Activated CD4-positive, alpha-beta T cell treated with anti-CD3 and anti-CD28 coated beads, Interleukin-2, amount 10 ng/mL, durations not matched to agents 7 days and 5 days (primary cell): ENCODE results near the gene QRICH1. TPM values are rescaled to one million over a fixed set of nuclear protein-coding genes. Genes with fewer than 3 reads are reported as not detected.

ENCODE experiments used
- CTCF ChIA-PET: fragments of 350-600 bp; sonication (Branson Sonifier 250); formaldehyde crosslinking; loops from one replicate; lab custom pipeline; 2021; ENCODE audit warnings: antibody characterized with exemption; lab: Charles Lee
- POLR2A ChIA-PET: fragments of 350-600 bp; sonication (Branson Sonifier 250); formaldehyde crosslinking; loops from one replicate; lab custom pipeline; 2021; ENCODE audit warnings: antibody characterized with exemption; lab: Charles Lee
- DNase-seq: peaks from one replicate; pipeline ENCODE4 v3.0.0-alpha.2; 2020
- H3K27ac Mint-ChIP-seq: one replicate; pipeline ENCODE4 v1.8.0; 2021; ENCODE audit warnings: mild to moderate bottlenecking, moderate library complexity, mixed read lengths
- H3K27me3 Mint-ChIP-seq: one replicate; pipeline ENCODE4 v1.8.0; 2021; ENCODE audit warnings: mixed read lengths
- H3K36me3 Mint-ChIP-seq: one replicate; pipeline ENCODE4 v1.8.0; 2021; ENCODE audit warnings: low read depth, mixed read lengths
- H3K4me1 Mint-ChIP-seq: one replicate; pipeline ENCODE4 v1.8.0; 2021; ENCODE audit warnings: mixed read lengths
- H3K4me3 Mint-ChIP-seq: one replicate; pipeline ENCODE4 v1.8.0; 2021; ENCODE audit warnings: mild to moderate bottlenecking, moderate library complexity, mixed read lengths
- H3K9me3 Mint-ChIP-seq: one replicate; pipeline ENCODE4 v1.8.0; 2021; ENCODE audit warnings: mixed read lengths
- total RNA-seq, 2 experiments: library from RNA; stranded (reverse); gene quantifications; one replicate each; pipeline ENCODE4 v1.2.3, GENCODE V29; 2021

Gene QRICH1
- total RNA-seq, 2 experiments from 2014 or later = 140 to 164 TPM

DNA sequence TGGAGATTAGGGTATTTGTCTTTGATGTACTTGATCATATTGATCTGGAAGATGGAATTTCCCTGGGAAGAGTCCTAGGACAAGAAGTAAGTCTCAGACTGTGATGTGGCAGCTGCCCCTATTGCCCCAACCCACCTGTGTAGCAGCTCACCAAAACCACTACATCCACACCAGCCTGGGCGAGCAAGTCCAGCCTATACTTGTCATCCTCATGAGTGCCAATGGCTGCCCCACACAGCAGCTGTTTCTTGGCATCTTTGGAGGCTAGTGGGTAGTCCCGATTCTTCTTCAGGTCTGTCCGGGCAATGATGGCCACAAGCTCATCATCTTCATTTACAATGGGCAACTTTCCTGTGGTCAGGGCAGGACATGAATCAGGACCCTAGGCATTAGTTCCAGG lies 67.3 kb downstream of the QRICH1 start:
- ChIA-PET CTCF (interaction anchor here (1.0 to 1.5 kb wide), 3 partner anchors 13 to 24 kb away, joined by 3 to 6 read pairs (median 3); partner anchors contain the start of gene WDR6), POLR2A (no interaction called here)
- H3K27me3 Mint-ChIP-seq = no peaks in the 10 kb centered on the region
- no peak overlapping the region for H3K4me3 Mint-ChIP-seq
- no peak overlapping the region for H3K27ac Mint-ChIP-seq
- H3K9me3 Mint-ChIP-seq = no peaks in the 10 kb centered on the region
- DNase-seq = no peak
- H3K4me1 Mint-ChIP-seq = peaks cover 59% of the 10 kb centered on the region
- H3K36me3 Mint-ChIP-seq = peaks cover 51% of the 10 kb centered on the region

DNA sequence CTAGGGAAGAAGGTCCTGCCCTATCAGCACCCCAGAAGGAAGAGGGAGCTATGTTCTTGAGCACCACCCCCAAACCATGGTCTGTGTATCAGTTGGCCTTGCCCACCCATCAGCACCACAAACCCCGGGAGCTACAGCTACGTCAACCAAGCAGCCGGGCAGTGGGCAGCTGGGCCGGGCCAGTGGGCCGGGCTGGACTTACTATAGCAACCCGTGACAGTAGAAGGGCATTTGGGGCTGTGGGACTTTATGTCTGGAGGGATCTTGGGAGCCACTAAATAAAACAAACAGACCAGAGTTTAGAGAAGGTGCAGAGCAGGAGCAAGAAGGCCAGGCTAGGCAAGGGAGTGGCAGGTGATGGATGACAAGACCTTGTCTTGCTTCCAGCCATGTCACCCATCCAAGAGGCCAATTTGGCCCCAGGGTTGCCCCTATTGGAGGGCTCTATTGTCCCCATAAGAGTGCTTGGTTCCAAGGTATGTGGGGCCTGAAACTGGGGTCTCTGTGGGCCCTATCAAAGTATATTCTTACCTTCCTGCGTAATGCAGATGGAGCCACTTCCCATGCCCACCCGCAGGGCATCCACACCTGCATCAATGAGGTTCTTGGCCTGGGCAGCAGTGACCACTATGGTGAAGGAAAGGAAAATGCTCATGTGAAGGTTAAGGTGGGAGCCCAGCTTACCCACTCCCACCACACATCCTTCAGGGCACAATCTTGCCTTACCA lies 67.9 kb downstream of the QRICH1 start:
- H3K27me3 Mint-ChIP-seq = no peaks in the 10 kb centered on the region
- DNase-seq = no peak
- H3K36me3 Mint-ChIP-seq = peaks cover 47% of the 10 kb centered on the region
- H3K4me3 Mint-ChIP-seq = no peak overlapping the region
- peaks cover 59% of the 10 kb centered on the region for H3K4me1 Mint-ChIP-seq
- no peak overlapping the region for H3K27ac Mint-ChIP-seq
- H3K9me3 Mint-ChIP-seq = no peaks in the 10 kb centered on the region
- ChIA-PET CTCF (interaction anchor here (0.6 to 1.5 kb wide), 3 partner anchors 19 to 173 kb away, joined by 3 to 6 read pairs (median 3); partner anchors contain the start of gene WDR6), POLR2A (no interaction called here)

DNA sequence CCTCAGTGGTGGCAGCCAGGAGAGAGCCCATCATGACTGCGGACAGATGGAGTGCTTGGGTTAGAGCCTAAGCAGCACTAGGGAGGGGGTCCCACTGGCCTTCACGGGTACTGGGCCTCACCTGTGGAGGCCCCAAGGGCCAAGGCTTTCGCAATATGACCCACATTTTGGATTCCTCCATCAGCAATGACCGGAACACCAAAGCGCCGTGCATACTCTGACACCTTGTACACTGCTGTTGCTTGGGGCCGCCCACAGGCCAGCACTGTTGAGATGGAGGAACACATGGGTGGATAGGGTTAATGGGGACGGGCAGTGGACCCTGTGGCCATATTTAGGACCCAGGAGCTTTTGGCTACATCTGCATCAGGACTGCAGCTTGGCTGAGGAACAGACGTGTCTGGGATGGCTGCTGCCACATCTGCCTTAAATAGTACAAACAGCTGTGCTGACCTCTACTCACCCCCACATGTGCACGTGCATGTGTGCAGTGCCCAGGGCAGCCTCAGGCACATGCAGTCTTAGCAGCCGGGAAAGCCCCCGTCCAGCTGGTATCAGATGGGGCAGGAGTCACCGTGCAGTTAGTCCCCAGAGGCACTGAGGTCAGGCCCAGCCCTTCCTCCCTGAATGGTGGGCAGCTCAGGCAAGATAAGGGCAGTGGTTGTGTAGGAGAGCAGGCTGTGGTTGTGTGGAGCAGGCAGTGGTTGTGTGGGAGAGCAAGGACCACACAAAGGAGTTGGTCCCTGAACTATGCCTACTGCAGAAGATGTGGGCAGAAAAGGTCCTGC lies 68.7 kb downstream of the QRICH1 start:
- Mint-ChIP-seq H3K9me3 (no peaks in the 10 kb centered on the region), H3K27me3 (no peaks in the 10 kb centered on the region), H3K4me1 (peaks cover 59% of the 10 kb centered on the region), H3K4me3 (no peak overlapping the region), H3K36me3 (peaks cover 44% of the 10 kb centered on the region), H3K27ac (no peak overlapping the region)
- DNase-seq = no peak
- ChIA-PET POLR2A (no interaction called here), CTCF (interaction anchor here (0.6 to 1.4 kb wide), 2 partner anchors 22 to 172 kb away, joined by 3 read pairs; no protein-coding TSS in a partner anchor)

DNA sequence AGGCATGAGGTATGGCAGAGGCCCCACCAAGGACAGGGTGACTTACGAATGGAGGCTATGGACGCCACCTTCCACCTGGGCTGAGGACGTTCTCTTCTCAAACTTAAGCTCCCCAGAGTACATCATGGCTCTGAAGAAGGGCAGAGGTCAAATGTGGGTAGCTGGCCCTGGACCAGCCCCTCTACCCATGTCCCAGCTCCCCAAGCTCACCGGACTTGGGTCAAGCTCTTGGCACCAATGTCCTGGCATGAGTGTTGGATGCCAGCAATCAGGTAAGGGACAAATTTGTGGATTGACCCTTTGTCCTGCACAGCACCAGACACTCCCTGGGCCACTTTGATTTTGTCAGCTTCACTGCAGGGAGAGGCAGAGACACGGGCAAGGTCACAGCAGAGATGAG lies 69.4 kb downstream of the QRICH1 start:
- peaks cover 64% of the 10 kb centered on the region for H3K4me1 Mint-ChIP-seq
- ChIA-PET POLR2A (no interaction called here), CTCF (interaction anchor here (1.3 to 9.3 kb wide), 2 partner anchors 9 to 17 kb away, joined by 6 to 100 read pairs; partner anchors contain the start of gene WDR6)
- H3K27ac Mint-ChIP-seq = no peak overlapping the region
- no peak overlapping the region for H3K4me3 Mint-ChIP-seq
- peaks cover 44% of the 10 kb centered on the region for H3K36me3 Mint-ChIP-seq
- H3K27me3 Mint-ChIP-seq = no peaks in the 10 kb centered on the region
- no peaks in the 10 kb centered on the region for H3K9me3 Mint-ChIP-seq
- DNase-seq = no peak

DNA sequence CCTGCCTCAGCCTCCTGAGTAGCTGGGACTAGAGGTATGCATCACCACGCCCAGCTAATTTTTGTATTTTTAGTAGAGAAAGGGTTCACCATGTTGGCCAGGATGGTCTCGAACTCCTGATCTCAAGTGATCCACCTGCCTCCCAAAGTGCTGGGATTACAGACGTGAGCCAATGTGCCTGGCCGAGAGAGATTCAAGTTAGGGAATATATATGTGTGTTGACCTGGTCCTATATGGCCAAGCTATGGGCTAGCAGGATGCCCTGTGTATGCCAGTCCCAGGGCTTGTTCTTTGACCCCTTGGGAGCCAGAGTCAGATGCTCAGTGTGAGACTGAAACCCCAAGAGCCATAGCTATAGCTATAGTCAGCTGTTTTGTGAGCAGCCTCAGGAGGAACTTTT lies 70.1 kb downstream of the QRICH1 start:
- H3K4me1 Mint-ChIP-seq = peaks cover 62% of the 10 kb centered on the region
- DNase-seq = no peak
- peak overlapping the region; percentile 99 for H3K27ac Mint-ChIP-seq
- no peaks in the 10 kb centered on the region for H3K27me3 Mint-ChIP-seq
- ChIA-PET POLR2A (no interaction called here), CTCF (interaction anchor here (0.7 to 9.3 kb wide), 3 partner anchors 9 to 19 kb away, joined by 3 to 100 read pairs (median 6); partner anchors contain the start of gene WDR6)
- peak overlapping the region; percentile 87 for H3K4me3 Mint-ChIP-seq
- H3K36me3 Mint-ChIP-seq = peaks cover 42% of the 10 kb centered on the region
- no peaks in the 10 kb centered on the region for H3K9me3 Mint-ChIP-seq

DNA sequence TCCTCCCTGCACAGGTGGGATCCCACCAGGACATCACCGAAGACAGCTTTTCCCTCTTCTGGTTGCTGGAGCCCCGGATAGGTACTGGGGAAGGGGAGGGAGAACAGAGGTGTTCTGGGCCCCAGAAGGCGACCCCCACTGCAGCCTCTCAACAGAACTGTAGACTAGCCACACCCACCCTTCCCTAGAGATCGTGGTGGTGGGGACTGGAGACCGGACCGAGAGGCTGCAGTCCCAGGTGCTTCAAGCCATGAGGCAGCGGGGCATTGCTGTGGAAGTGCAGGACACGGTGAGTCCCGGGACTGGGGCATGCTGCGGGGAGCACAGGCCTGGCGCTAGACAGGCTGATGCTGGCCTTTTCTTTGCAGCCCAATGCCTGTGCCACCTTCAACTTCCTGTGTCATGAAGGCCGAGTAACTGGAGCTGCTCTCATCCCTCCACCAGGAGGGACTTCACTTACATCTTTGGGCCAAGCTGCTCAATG lies 71.1 kb downstream of the QRICH1 start:
- H3K27me3 Mint-ChIP-seq = no peaks in the 10 kb centered on the region
- H3K4me3 Mint-ChIP-seq = peak overlapping the region; percentile 87
- DNase-seq = no peak
- peak overlapping the region; percentile 99 for H3K27ac Mint-ChIP-seq
- POLR2A ChIA-PET = interaction anchor here (0.7 to 2.3 kb wide), 4 partner anchors 16 to 389 kb away, joined by 3 to 21 read pairs (median 4); partner anchors contain the start of genes TCTA and WDR6
- no peaks in the 10 kb centered on the region for H3K9me3 Mint-ChIP-seq
- CTCF ChIA-PET = interaction anchor here (0.6 to 9.3 kb wide), 23 partner anchors 10 to 435 kb away, joined by 3 to 100 read pairs (median 5); partner anchors contain the start of genes ARIH2, P4HTM, QRICH1 and USP4
- H3K36me3 Mint-ChIP-seq = peaks cover 43% of the 10 kb centered on the region
- peaks cover 55% of the 10 kb centered on the region for H3K4me1 Mint-ChIP-seq

DNA sequence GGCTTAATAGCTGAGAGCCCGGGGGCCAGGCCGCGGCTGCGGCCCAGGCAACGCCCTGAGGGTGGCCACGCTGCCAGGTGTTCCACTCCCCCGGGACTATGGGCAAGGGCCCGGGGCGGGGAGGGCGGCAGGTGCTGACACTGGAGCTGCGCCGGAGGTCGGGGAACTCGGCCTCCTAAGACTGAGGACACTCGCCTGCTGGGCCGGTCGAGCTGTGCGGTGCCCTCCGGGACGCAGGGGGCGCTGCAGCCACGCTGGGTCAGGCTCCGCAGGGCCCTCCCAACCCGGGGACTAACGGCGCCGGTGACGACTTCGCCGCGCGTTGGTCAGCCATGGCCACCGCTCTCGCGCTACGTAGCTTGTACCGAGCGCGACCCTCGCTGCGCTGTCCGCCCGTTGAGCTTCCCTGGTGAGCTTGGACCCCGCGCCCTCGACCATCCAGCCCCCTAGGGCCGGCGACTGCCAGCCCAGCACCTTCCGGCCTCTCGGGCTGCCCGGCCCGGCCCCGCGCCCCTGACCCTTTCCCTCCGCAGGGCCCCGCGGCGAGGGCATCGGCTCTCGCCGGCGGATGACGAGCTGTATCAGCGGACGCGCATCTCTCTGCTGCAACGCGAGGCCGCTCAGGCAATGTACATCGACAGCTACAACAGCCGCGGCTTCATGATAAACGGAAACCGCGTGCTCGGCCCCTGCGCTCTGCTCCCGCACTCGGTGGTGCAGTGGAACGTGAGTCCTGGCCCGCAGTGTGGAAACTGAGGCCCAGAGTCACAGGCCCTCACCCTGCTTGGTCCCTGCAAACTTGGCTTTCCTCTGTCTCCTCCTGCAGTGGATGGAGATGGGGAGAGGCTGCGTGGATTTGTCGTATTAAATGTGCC lies 71.8 kb downstream of the QRICH1 start, which contains the start of gene NDUFAF3:
NDUFAF3 (plus strand) TSS at position 309 of the 875 bp plus-strand sequence; CDS start at position 333, 24 bp downstream.
- H3K36me3 Mint-ChIP-seq = peaks cover 40% of the 10 kb centered on the region
- ChIA-PET POLR2A (interaction anchor here (0.5 to 2.3 kb wide), 4 partner anchors 15 to 390 kb away, joined by 3 to 21 read pairs (median 4); partner anchors contain the start of genes TCTA and WDR6), CTCF (interaction anchor here (0.6 to 9.3 kb wide), 38 partner anchors 10 to 781 kb away, joined by 3 to 100 read pairs (median 4); partner anchors contain the start of genes ARIH2, KLHDC8B, P4HTM and PRKAR2A)

DNA sequence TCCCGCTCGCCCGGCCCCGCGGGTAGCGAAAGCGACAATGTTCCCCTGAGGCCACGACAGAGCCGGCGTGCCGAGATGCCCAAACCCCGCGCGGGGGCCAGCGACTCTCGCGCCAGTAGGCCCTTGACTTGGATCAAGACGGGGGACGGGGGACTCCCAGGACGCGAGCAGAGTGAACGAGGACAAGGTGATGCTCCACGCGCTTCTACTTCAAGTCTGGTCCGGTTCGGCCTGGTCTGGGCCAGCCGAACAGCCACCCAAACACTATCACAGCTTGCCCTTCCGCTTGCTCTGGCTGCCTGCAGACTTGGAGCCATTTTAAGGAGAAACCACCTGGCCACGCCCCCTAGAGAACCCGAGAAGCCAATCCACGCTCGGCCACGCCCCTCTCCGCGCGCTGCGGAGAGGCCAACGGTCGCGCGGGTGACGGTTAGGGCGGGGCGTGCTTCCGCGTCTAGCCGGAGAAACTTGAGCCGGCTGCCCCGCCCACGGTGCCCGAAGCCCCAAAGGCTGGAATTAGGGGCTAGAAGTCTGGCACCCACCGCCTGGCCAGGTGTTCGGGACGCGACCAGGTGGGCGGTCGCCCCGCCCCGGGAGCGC lies 72.6 kb downstream of the QRICH1 start:
- peak; percentile 100 for DNase-seq
- Mint-ChIP-seq H3K27ac (peak overlapping the region; percentile 95), H3K27me3 (no peaks in the 10 kb centered on the region), H3K4me3 (peak overlapping the region; percentile 87), H3K36me3 (peaks cover 36% of the 10 kb centered on the region), H3K9me3 (no peaks in the 10 kb centered on the region), H3K4me1 (peaks cover 53% of the 10 kb centered on the region)
- POLR2A ChIA-PET = interaction anchor here (1.2 to 2.3 kb wide), 2 partner anchors 8 to 14 kb away, joined by 4 to 21 read pairs; partner anchors contain the start of genes IMPDH2 and WDR6
- CTCF ChIA-PET = interaction anchor here (0.6 to 9.3 kb wide), 28 partner anchors 9 to 781 kb away, joined by 3 to 100 read pairs (median 4); partner anchors contain the start of genes ARIH2, KLHDC8B, P4HTM and PRKAR2A

More for the DNA sequence above, 71.8 kb downstream of the QRICH1 start, which contains the start of gene NDUFAF3:
- peak within 1 kb of the TSS; percentile 99 for H3K27ac Mint-ChIP-seq
- H3K27me3 Mint-ChIP-seq = no peaks in the 10 kb centered on the region
- peak within 1 kb of the TSS; percentile 87 for H3K4me3 Mint-ChIP-seq
- no peaks in the 10 kb centered on the region for H3K9me3 Mint-ChIP-seq
- peaks cover 56% of the 10 kb centered on the region for H3K4me1 Mint-ChIP-seq
- peak; percentile 91 for DNase-seq

DNA sequence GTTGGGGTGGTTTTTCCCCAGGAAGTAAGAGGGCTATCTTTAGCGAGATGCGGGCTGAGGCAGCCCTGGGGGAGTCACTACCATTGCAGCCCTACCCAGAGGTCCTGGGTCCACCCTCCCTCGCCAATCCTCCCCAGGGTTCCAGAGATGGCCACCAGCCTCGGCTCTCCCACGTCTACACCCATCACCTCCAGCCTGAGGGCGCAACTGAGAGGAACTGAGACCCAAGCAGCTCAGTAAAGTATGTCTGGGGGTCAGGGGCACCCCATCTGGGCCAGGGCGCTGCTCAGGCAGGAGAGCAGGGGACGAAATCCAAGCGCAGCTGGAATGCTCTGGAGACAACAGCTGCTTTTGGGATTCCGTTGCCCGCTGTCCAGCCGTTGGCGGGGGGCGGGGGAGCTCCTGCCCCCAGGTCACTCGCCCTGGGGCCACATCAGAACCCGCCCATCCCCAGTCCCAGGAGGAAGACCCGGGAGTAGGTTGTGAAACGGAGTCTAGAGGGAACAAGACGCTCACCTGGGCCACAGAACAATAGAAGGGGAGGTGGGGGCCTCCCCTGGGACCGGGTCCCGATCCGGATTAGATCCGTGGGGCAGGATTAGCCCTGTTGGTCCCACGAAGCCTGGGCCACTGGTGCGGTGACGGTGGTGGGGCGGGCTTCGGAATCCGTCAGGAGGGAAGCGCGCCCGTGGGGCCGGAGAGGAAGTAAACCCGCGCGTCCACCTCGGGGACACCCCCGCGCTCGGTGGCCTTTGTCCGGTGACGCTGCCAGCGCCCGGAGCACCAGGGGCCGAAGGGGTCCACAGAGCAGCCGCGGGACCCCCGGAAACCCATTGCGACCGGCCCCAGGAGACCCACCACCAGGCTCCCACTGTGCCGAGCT lies 73.3 kb downstream of the QRICH1 start:
- H3K4me1 Mint-ChIP-seq = peaks cover 49% of the 10 kb centered on the region
- ChIA-PET POLR2A (interaction anchor here (1.2 to 2.3 kb wide), 3 partner anchors 9 to 13 kb away, joined by 4 to 21 read pairs (median 8); partner anchors contain the start of genes IMPDH2 and WDR6), CTCF (interaction anchor here (0.9 to 9.3 kb wide), 10 partner anchors 8 to 385 kb away, joined by 3 to 100 read pairs (median 19); partner anchors contain the start of genes ARIH2, P4HTM, PRKAR2A and QRICH1)

DNA sequence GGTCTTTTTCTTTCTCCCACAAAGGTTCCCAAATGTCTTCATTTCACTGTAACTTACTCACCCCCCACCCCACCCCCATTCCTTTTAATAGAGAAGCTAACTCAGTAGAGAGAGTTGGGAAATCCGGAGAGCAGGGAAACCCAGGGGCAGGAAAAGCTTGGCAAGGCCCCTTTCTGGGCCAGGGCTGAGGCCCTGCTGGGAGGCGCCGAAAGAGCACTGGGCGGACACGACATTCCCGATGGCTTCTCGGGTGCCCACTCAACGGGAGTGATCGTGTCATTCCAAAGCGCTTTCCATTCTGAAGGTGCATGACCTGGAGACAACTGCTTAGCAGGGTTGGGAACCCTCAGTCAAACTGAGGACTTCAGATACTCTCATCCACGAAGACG lies 73.9 kb downstream of the QRICH1 start:
- POLR2A ChIA-PET = interaction anchor here (1.2 to 1.3 kb wide), 2 partner anchors 10 to 13 kb away, joined by 4 to 8 read pairs; partner anchors contain the start of genes IMPDH2 and WDR6
- no peak for DNase-seq
- H3K4me3 Mint-ChIP-seq = peak overlapping the region; percentile 87
- peaks cover 39% of the 10 kb centered on the region for H3K36me3 Mint-ChIP-seq
- H3K27ac Mint-ChIP-seq = peak overlapping the region; percentile 95
- no peaks in the 10 kb centered on the region for H3K27me3 Mint-ChIP-seq
- peaks cover 48% of the 10 kb centered on the region for H3K4me1 Mint-ChIP-seq
- CTCF ChIA-PET = interaction anchor here (0.7 to 9.3 kb wide), 3 partner anchors 12 to 510 kb away, joined by 3 to 100 read pairs (median 31); partner anchors contain the start of gene WDR6
- no peaks in the 10 kb centered on the region for H3K9me3 Mint-ChIP-seq

More for the DNA sequence above, 73.3 kb downstream of the QRICH1 start:
- peak overlapping the region; percentile 95 for H3K27ac Mint-ChIP-seq
- DNase-seq = peak; percentile 43
- H3K36me3 Mint-ChIP-seq = peaks cover 38% of the 10 kb centered on the region
- H3K9me3 Mint-ChIP-seq = no peaks in the 10 kb centered on the region
- H3K4me3 Mint-ChIP-seq = peak overlapping the region; percentile 87
- H3K27me3 Mint-ChIP-seq = no peaks in the 10 kb centered on the region
